WTC11 (cell line): Measurements from ENCODE around the gene CSAG3. TPM values are rescaled to one million over a fixed set of nuclear protein-coding genes. Genes with fewer than 3 reads are reported as not detected.

Experiments
- ATAC-seq: fragments of 200-7000 bp; cut with Tn5 transposase; 2 replicates; pipeline ENCODE4 v1.10.0; 2021; ENCODE audit warnings: mild to moderate bottlenecking, moderate library complexity
- CTCF ChIA-PET: fragments of 300-600 bp; sonication (Branson Sonifier 250); formaldehyde crosslinking; loops from one replicate; lab custom pipeline; 2021; ENCODE audit warnings: antibody characterized with exemption; lab: Charles Lee
- POLR2A ChIA-PET: fragments of 350-600 bp; sonication (Branson Sonifier 250); formaldehyde crosslinking; loops from one replicate; lab custom pipeline; 2021; ENCODE audit warnings: antibody characterized with exemption; lab: Charles Lee
- DNase-seq: peaks from one replicate; pipeline ENCODE4 v3.0.0; 2021; ENCODE audit warnings: low spot score
- H3K27ac Mint-ChIP-seq: 2 replicates; pipeline ENCODE4 v1.8.0; 2021; ENCODE audit warnings: mixed read lengths
- H3K27me3 Mint-ChIP-seq: 2 replicates; pipeline ENCODE4 v1.8.0; 2021; ENCODE audit warnings: low read depth, mild to moderate bottlenecking, moderate library complexity, mixed read lengths
- H3K36me3 Mint-ChIP-seq: 2 replicates; pipeline ENCODE4 v1.8.0; 2021; ENCODE audit warnings: mixed read lengths
- H3K4me1 Mint-ChIP-seq: 2 replicates; pipeline ENCODE4 v1.8.0; 2022; ENCODE audit warnings: mixed read lengths
- H3K4me3 Mint-ChIP-seq: 2 replicates; pipeline ENCODE4 v1.8.0; 2021; ENCODE audit warnings: mild to moderate bottlenecking, moderate library complexity, mixed read lengths
- H3K9me3 Mint-ChIP-seq: 2 replicates; pipeline ENCODE4 v1.8.0; 2021; ENCODE audit warnings: mixed read lengths
- ELF4 ChIP-seq: sonication (generic); formaldehyde crosslinking; IDR thresholded peaks from 2 replicates; pipeline ENCODE4 v1.8.1; 2022; ENCODE audit warnings: low read depth, mild to moderate bottlenecking, moderate library complexity, missing genetic modification reagents
- ERG ChIP-seq: fragments of 250-450 bp; sonication (Bioruptor Pico); IDR thresholded peaks from 2 replicates; pipeline ENCODE4 v1.8.0; 2021; ENCODE audit warnings: mild to moderate bottlenecking
- FOXJ3 ChIP-seq: sonication (generic); formaldehyde crosslinking; IDR thresholded peaks from 2 replicates; pipeline ENCODE4 v1.9.0; 2021; ENCODE audit warnings: missing genetic modification reagents, mild to moderate bottlenecking, borderline replicate concordance
- FOXP4 ChIP-seq: sonication (generic); formaldehyde crosslinking; IDR thresholded peaks from 2 replicates; pipeline ENCODE4 v1.8.0; 2022; ENCODE audit warnings: mild to moderate bottlenecking, missing genetic modification reagents
- IRF1 ChIP-seq: sonication (generic); formaldehyde crosslinking; IDR thresholded peaks from 2 replicates; pipeline ENCODE4 v1.8.0; 2023; ENCODE audit warnings: missing genetic modification reagents
- OVOL2 ChIP-seq: fragments of 250-450 bp; sonication (Bioruptor Pico); IDR thresholded peaks from 2 replicates; pipeline ENCODE4 v1.9.0; 2021; ENCODE audit warnings: mild to moderate bottlenecking, borderline replicate concordance
- PREB ChIP-seq: sonication (generic); formaldehyde crosslinking; IDR thresholded peaks from 2 replicates; pipeline ENCODE4 v1.8.1; 2022; ENCODE audit warnings: mild to moderate bottlenecking, missing genetic modification reagents, moderate library complexity, borderline replicate concordance
- RORB ChIP-seq: fragments of 250-450 bp; sonication (Bioruptor Pico); IDR thresholded peaks from 2 replicates; pipeline ENCODE4 v1.9.0; 2021; ENCODE audit warnings: mild to moderate bottlenecking
- ZNF263 ChIP-seq: sonication (generic); formaldehyde crosslinking; IDR thresholded peaks from 2 replicates; pipeline ENCODE4 v1.8.1; 2022; ENCODE audit warnings: low read depth, mild to moderate bottlenecking, moderate library complexity, missing genetic modification reagents
- ZNF281 ChIP-seq: sonication (generic); formaldehyde crosslinking; IDR thresholded peaks from 2 replicates; pipeline ENCODE4 v1.8.0; 2023; ENCODE audit warnings: mild to moderate bottlenecking, missing genetic modification reagents
- total RNA-seq: library from RNA; stranded (reverse); gene quantifications from 3 replicates; pipeline ENCODE4 v1.2.3, GENCODE V29; 2021

CSAG3 gene
- total RNA-seq, 1 experiment from 2014 or later: 14.1 TPM

- H3K9me3 Mint-ChIP-seq: no peaks in the 10 kb centered on the region
- ChIA-PET CTCF (no interaction called here), POLR2A (no interaction called here)
- no peaks in the 10 kb centered on the region for H3K36me3 Mint-ChIP-seq
- H3K4me1 Mint-ChIP-seq: no peaks in the 10 kb centered on the region
- DNase-seq (no peak), ATAC-seq (no peak)
- H3K27ac Mint-ChIP-seq: no peak overlapping the region
- TF ChIP-seq ERG (CRISPR knock-in tag) (no peak), ELF4 (no peak), PREB (no peak), FOXJ3 (CRISPR knock-in tag) (no peak), RORB (no peak), ZNF281 (CRISPR knock-in tag) (no peak)
- H3K4me3 Mint-ChIP-seq: no peak overlapping the region
- H3K27me3 Mint-ChIP-seq: peaks cover 22% of the 10 kb centered on the region
Observed at GRCh38 chrX:152798945-152799344, 39.9 kb downstream of the CSAG3 start.

GRCh38 chrX:152806035-152806434 is 47.0 kb downstream of the CSAG3 start:
- Mint-ChIP-seq H3K27ac (no peak overlapping the region), H3K4me1 (no peaks in the 10 kb centered on the region), H3K36me3 (no peaks in the 10 kb centered on the region), H3K9me3 (no peaks in the 10 kb centered on the region), H3K4me3 (no peak overlapping the region), H3K27me3 (peaks cover 8% of the 10 kb centered on the region)
- TF ChIP-seq FOXP4 (no peak), FOXJ3 (CRISPR knock-in tag) (no peak), ZNF263 (CRISPR knock-in tag) (no peak), IRF1 (CRISPR knock-in tag) (no peak), OVOL2 (CRISPR knock-in tag) (no peak)
- CTCF ChIA-PET: no interaction called here
- POLR2A ChIA-PET: no interaction called here
- no peak for ATAC-seq
- DNase-seq: no peak

Other genes with a start within 250 kb of the CSAG3 start
- 8.6 to 9.1 TPM (median 8.8 TPM) in 3 replicates for gene GABRQ, start 121.3 kb upstream of the CSAG3 start, total RNA-seq
- 0.80 to 1.8 TPM (median 1.1 TPM) in 3 replicates for gene MAGEA3, start 60.4 kb upstream of the CSAG3 start, total RNA-seq
- gene CSAG2, start 49.9 kb upstream of the CSAG3 start, total RNA-seq: not detected in 3 replicates
- 12.3 to 13.8 TPM (median 13.7 TPM) in 3 replicates for gene MAGEA2B, start 44.6 kb upstream of the CSAG3 start, total RNA-seq
- gene CSAG1, start 25.5 kb upstream of the CSAG3 start, total RNA-seq: 0.33 to 1.8 TPM (median 1.5 TPM) in 3 replicates
- 0.57 to 1.3 TPM (median 1.2 TPM) in 3 replicates for gene MAGEA12, start 25.5 kb upstream of the CSAG3 start, total RNA-seq
- gene MAGEA2, start 5.4 kb upstream of the CSAG3 start, total RNA-seq: 6.7 to 14.0 TPM (median 9.2 TPM) in 3 replicates
- 0.30 to 1.0 TPM (median 0.60 TPM) in 3 replicates for gene MAGEA6, start 10.5 kb downstream of the CSAG3 start, total RNA-seq
- gene CETN2, start 71.5 kb downstream of the CSAG3 start, total RNA-seq: 20.4 to 21.7 TPM (median 20.5 TPM) in 3 replicates
- 22.5 to 26.1 TPM (median 25.9 TPM) in 3 replicates for gene NSDHL, start 71.8 kb downstream of the CSAG3 start, total RNA-seq
- gene ZNF185, start 138.8 kb downstream of the CSAG3 start, total RNA-seq: 8.2 to 10.9 TPM (median 10.3 TPM) in 3 replicates
- gene PNMA5, start 234.9 kb downstream of the CSAG3 start, total RNA-seq: 0.13 to 0.27 TPM (median 0.25 TPM) in 3 replicates